ENCODE measurements around the gene IRF9. TPM values are rescaled to one million over a fixed set of nuclear protein-coding genes. Genes with fewer than 3 reads are reported as not detected.

IRF9 gene
- polyA plus RNA-seq, 1 experiment: 48.4 TPM

- Histone ChIP-seq H3K4me3 (ENCODE audit: low read depth, low read length) (peak overlapping the region; percentile 31; the same call in 1 of the 2 replicates), H3K9me3 (ENCODE audit: control insufficient read depth, insufficient read depth, low read length) (no peaks in the 10 kb centered on the region; the same call in 1 of the 2 replicates), H3K27me3 (ENCODE audit: control insufficient read depth, insufficient read depth, low read length) (no peaks in the 10 kb centered on the region), H3K27ac (ENCODE audit: low read depth, low read length) (peak overlapping the region; percentile 47)
- DNase-seq (ENCODE audit: low read depth, low spot score): no peak
- CTCF ChIA-PET: interaction anchor here (0.6 to 2.7 kb wide), 3 partner anchors 28 to 80 kb away, joined by 3 to 10 read pairs (median 3); partner anchors contain the start of gene IRF9
- POLR2A ChIA-PET: interaction anchor here (1.1 to 1.5 kb wide), 2 partner anchors 9 to 25 kb away, joined by 4 to 9 read pairs; partner anchors contain the start of gene CHMP4A
- TF ChIP-seq CTCF (IDR thresholded peaks at IDR 0.05; ENCODE audit: low read depth, low read length): no peak
Measured at GRCh38 chr14:24189059-24189375, 28.0 kb downstream of the IRF9 start.

- ChIA-PET CTCF (interaction anchor here (0.9 to 1.0 kb wide), 2 partner anchors 54 to 81 kb away, joined by 3 read pairs; no protein-coding TSS in a partner anchor), POLR2A (interaction anchor here (1.5 kb wide), 1 partner anchor 24 kb away, joined by 9 read pairs; the partner anchor contains the start of gene CHMP4A)
- peak overlapping the region; percentile 47 for H3K27ac ChIP-seq (ENCODE audit: low read depth, low read length)
- H3K27me3 ChIP-seq (ENCODE audit: control insufficient read depth, insufficient read depth, low read length): no peaks in the 10 kb centered on the region
- no peak overlapping the region for H3K4me3 ChIP-seq (ENCODE audit: low read depth, low read length)
- no peak for TF ChIP-seq CTCF (IDR thresholded peaks at IDR 0.05; ENCODE audit: low read depth, low read length)
- H3K9me3 ChIP-seq (ENCODE audit: control insufficient read depth, insufficient read depth, low read length): no peaks in the 10 kb centered on the region; the same call in 1 of the 2 replicates
- DNase-seq (ENCODE audit: low read depth, low spot score): no peak
Measured at GRCh38 chr14:24189460-24189859, 28.4 kb downstream of the IRF9 start.

GRCh38 chr14:24190416-24190815 is 29.4 kb downstream of the IRF9 start:
- H3K27me3 ChIP-seq (ENCODE audit: control insufficient read depth, insufficient read depth, low read length): no peaks in the 10 kb centered on the region
- no peaks in the 10 kb centered on the region; the same call in 1 of the 2 replicates for H3K9me3 ChIP-seq (ENCODE audit: control insufficient read depth, insufficient read depth, low read length)
- DNase-seq (ENCODE audit: low read depth, low spot score): no peak
- no peak overlapping the region for H3K4me3 ChIP-seq (ENCODE audit: low read depth, low read length)
- no peak for TF ChIP-seq CTCF (IDR thresholded peaks at IDR 0.05; ENCODE audit: low read depth, low read length)
- POLR2A ChIA-PET: no interaction called here
- CTCF ChIA-PET: interaction anchor here (0.9 to 1.1 kb wide), 2 partner anchors 29 to 53 kb away, joined by 3 read pairs; partner anchors contain the start of gene IRF9
- H3K27ac ChIP-seq (ENCODE audit: low read depth, low read length): no peak overlapping the region

- Histone ChIP-seq H3K4me3 (ENCODE audit: low read depth, low read length) (no peak overlapping the region), H3K9me3 (ENCODE audit: control insufficient read depth, insufficient read depth, low read length) (no peaks in the 10 kb centered on the region; the same call in 1 of the 2 replicates), H3K27ac (ENCODE audit: low read depth, low read length) (no peak overlapping the region), H3K27me3 (ENCODE audit: control insufficient read depth, insufficient read depth, low read length) (no peaks in the 10 kb centered on the region)
- CTCF ChIA-PET: no interaction called here
- POLR2A ChIA-PET: no interaction called here
- no peak for TF ChIP-seq CTCF (IDR thresholded peaks at IDR 0.05; ENCODE audit: low read depth, low read length)
- no peak for DNase-seq (ENCODE audit: low read depth, low spot score)
Measured at GRCh38 chr14:24192933-24193332, 31.9 kb downstream of the IRF9 start.

- POLR2A ChIA-PET: no interaction called here
- Histone ChIP-seq H3K4me3 (ENCODE audit: low read depth, low read length) (peak overlapping the region; percentile 87), H3K9me3 (ENCODE audit: control insufficient read depth, insufficient read depth, low read length) (no peaks in the 10 kb centered on the region; the same call in 1 of the 2 replicates), H3K27me3 (ENCODE audit: control insufficient read depth, insufficient read depth, low read length) (no peaks in the 10 kb centered on the region), H3K27ac (ENCODE audit: low read depth, low read length) (no peak overlapping the region)
- no peak for TF ChIP-seq CTCF (IDR thresholded peaks at IDR 0.05; ENCODE audit: low read depth, low read length)
- DNase-seq (ENCODE audit: low read depth, low spot score): no peak
- CTCF ChIA-PET: interaction anchor here (0.8 to 3.5 kb wide), 4 partner anchors 33 to 139 kb away, joined by 4 to 24 read pairs (median 4); partner anchors contain the start of genes IRF9 and TINF2
Measured at GRCh38 chr14:24194186-24194872, 33.3 kb downstream of the IRF9 start.

All from AG04450 (cell line).